Mammary epithelial cell (primary cell): ENCODE data around the gene HNRNPH3.

Experiments
- EZH2 ChIP-seq: IDR thresholded peaks from 2 replicates; pipeline ENCODE4 v1.6.1; 2012; ENCODE audit warnings: low read length, inconsistent platforms, borderline replicate concordance
- TF ChIP-seq, protein P1 (sequence below), 2 donors: IDR thresholded peaks in 1 of 2; conservative IDR thresholded peaks in 1 of 2; 2 replicates each; pipeline ENCODE4 v1.5.1; 2011 to 2012; ENCODE audit warnings: inconsistent platforms in 2 of 2, low read length in 2 of 2, mild to moderate bottlenecking in 2 of 2, control low read depth in 1 of 2, low read depth in 1 of 2; ENCODE audit not compliant: insufficient read depth in 1 of 2; ENCODE audit errors: extremely low read depth in 1 of 2

DNA sequence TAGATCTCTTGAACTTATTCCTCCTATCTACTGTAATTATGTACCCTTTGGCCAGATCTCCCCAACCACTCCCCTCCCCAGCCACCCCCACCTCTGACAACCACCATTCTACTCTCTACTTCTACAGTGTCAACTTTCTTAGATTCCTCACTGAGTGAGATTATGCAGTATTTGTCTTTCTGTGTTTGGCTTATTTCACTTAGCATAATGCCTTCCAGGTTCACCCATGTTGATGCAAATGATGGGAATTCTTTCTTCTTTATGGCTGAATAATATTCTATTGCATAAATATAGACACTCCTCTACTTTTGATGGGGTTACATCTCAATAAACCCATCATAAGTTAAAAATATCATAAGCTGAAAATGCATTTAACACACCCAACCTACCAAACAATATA is 21.3 kb upstream of the HNRNPH3 start:
- TF ChIP-seq, protein P1, sequence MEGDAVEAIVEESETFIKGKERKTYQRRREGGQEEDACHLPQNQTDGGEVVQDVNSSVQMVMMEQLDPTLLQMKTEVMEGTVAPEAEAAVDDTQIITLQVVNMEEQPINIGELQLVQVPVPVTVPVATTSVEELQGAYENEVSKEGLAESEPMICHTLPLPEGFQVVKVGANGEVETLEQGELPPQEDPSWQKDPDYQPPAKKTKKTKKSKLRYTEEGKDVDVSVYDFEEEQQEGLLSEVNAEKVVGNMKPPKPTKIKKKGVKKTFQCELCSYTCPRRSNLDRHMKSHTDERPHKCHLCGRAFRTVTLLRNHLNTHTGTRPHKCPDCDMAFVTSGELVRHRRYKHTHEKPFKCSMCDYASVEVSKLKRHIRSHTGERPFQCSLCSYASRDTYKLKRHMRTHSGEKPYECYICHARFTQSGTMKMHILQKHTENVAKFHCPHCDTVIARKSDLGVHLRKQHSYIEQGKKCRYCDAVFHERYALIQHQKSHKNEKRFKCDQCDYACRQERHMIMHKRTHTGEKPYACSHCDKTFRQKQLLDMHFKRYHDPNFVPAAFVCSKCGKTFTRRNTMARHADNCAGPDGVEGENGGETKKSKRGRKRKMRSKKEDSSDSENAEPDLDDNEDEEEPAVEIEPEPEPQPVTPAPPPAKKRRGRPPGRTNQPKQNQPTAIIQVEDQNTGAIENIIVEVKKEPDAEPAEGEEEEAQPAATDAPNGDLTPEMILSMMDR (conservative IDR thresholded peaks at IDR 0.05 in 1 of 2, IDR thresholded peaks at IDR 0.05 in 1 of 2; ENCODE audit: extremely low read depth in 1 of 2, insufficient read depth in 1 of 2, low read depth in 1 of 2, low read length in 2 of 2) = no peak
- TF ChIP-seq EZH2 = no peak
